Stimulated activated CD8-positive, alpha-beta memory T cell treated with anti-CD3 and anti-CD28 coated beads, Interleukin-7, amount 100 ng/mL, for 48 hours (primary cell): ENCODE results near the gene CD109.
A peak's percentile ranks its signal among the peaks of the same experiment; 100 is the strongest.
"Not testable (repeated sequence)": the region's sequence is repeated elsewhere in the genome, so short reads cannot be mapped to it uniquely, and the experiment has no call there.

Source experiments
- DNase-seq, 2 donors: peaks; one replicate each; pipeline ENCODE4 v3.0.0-alpha.2; 2020; ENCODE audit warnings: low read depth in 1 of 2; ENCODE audit errors: extremely low read depth in 1 of 2

The CD109 gene

GRCh38 chr6:73683574-73683973, 12.4 kb upstream of the CD109 start:
- not testable (repeated sequence) for DNase-seq

DNA sequence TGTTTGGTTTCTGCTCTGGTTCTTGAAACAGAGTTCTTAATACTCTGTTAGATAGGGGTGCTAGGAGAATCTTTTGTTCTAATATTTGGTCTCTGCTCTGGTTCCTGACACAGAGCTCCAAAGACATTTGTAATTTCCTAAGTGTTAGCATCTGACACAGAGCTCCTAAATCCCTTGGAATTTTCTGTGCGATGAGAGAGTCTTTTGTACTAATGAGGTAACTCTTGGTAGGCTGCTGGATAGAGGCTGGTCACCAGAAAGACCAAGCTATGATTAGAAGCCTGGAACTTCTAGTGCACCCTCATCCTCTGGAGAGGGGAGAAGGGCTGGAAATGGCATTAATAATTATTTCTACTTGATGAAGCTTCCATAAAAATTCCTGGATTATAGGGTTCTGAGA, 7.7 kb upstream of the CD109 start:
- no peak for DNase-seq

DNA sequence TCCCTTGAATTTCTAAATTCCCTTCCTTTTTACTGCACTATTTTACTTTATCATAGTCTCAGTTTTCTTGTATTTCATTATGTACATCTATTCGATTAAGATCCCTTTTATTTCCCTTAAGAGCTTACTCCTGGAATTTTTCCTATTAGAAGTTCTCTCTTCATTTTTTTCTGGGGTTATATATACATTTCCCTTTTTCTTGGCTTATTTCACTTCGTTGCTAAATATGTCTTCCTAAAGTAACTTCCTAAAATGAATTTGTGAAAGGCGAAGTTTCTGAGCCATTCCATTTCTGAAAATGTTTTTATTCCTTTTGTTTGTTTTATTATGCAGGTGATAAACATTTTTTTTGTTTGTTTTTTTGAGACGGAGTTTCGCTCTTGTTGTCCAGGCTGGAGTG, 5.9 kb upstream of the CD109 start:
- no peak for DNase-seq

GRCh38 chr6:73691512-73691911, 4.5 kb upstream of the CD109 start:
- DNase-seq: no peak

GRCh38 chr6:73694711-73695411, 1.1 kb upstream of the CD109 start:
- no peak for DNase-seq

DNA sequence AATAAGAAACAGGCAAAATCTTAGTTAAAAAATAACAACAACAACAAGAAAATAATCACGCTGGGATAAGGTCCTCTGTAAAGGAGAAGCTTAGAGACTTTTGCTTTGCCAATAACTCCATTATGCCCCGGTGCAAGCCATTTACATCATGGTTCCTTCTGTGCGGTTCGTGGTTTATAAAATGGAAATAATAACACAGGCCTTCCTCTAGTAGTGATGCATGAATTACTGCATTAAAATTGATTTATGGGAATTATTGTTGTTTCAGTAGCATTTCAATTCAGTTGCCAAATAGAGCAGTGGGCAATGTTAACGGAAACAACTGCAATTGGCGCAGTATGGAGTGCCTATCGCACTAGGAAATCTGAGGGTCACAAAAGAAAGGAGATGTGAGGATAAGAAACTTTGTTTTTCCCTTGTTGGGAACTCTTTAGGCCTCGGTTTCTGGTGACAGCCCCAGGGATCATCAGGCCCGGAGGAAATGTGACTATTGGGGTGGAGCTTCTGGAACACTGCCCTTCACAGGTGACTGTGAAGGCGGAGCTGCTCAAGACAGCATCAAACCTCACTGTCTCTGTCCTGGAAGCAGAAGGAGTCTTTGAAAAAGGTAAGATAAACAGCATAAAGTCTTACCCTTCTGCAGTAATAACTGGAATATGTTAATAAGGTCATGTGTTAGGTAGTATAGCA, 1.1 kb downstream of the CD109 start:
- DNase-seq: no peak

GRCh38 chr6:73699676-73700459, 3.9 kb downstream of the CD109 start:
- DNase-seq: no peak

DNA sequence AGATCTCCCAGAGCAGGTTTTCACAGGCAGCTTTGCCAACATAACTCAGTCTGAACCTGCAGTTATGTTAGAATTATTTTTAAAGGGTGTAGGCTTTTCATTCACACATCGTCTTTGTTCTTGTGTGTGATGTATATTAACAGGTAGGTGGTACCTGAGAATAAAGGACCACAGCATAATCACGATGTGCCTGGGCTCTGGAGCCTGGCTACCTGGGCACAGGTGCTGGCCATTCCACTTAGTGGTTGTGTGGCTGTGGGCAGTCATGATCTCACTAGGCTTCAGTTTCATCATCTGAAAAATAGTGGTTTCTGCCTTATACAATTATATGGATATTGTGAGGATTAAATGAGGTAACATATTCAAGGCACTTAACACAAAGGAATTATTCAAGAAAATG, 6.4 kb downstream of the CD109 start:
- no peak for DNase-seq

GRCh38 chr6:73703466-73703865, 7.5 kb downstream of the CD109 start:
- DNase-seq: no peak

DNA sequence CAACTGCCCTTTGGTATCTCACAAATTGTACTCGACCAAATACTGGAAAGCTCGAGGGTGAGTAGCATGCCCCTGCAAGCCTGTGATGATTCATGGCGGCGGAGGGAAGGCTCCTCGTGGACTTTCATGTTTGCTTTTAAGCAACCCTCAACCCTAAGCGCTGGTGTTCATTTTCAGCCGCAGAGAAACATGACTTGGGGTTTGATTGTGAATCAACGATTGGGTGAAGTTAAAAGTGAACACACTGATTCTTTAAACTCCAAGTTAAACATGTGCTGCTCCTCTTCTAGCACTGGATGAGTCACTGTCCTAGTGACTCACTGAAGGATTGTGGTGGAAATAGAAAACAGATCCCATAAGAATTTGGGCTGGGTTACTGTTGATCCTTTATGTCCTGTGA, 8.3 kb downstream of the CD109 start:
- peak; percentile 44 to 75 for DNase-seq

GRCh38 chr6:73704798-73705197, 8.8 kb downstream of the CD109 start:
- DNase-seq: no peak

- DNase-seq: no peak
Observed at GRCh38 chr6:73706971-73707370, 11.0 kb downstream of the CD109 start.

DNA sequence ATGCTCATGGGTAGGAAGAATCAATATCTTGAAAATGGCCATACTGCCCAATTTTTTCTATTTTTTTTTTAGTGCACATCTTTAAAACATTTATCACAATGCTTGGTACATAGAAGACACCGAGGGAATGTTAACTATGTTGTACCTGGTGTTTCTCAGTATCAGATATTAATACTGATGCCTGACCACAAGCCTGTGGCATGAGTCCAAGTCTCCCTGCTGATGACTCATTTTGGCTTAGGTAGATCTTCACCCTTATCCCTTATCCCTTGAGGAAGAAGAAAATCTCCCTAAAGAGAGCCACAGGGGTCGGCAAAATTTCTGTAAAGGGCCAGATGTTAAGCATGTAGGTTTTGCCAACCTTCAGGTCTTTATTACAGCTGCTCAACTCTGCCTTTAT, 14.5 kb downstream of the CD109 start:
- DNase-seq: no peak

DNA sequence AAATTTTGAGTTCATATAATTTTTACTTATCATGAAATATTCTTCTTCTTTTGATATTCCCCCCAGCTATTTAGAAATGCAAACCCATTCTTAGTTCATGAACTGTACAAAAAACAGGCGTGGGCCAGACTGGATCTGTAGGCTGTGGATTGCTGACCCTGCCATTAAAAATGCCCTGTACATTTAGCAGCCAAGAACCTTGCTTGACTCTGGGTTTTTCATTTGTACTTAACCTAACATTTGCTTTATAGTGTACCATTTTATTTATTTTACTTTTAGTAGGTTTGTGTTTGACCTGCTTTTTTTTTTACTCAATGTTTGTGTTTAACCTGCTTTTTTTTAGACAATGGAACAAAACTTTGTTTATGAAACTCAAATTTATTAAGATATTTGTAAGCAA, 14.9 kb downstream of the CD109 start:
- DNase-seq: no peak

DNA sequence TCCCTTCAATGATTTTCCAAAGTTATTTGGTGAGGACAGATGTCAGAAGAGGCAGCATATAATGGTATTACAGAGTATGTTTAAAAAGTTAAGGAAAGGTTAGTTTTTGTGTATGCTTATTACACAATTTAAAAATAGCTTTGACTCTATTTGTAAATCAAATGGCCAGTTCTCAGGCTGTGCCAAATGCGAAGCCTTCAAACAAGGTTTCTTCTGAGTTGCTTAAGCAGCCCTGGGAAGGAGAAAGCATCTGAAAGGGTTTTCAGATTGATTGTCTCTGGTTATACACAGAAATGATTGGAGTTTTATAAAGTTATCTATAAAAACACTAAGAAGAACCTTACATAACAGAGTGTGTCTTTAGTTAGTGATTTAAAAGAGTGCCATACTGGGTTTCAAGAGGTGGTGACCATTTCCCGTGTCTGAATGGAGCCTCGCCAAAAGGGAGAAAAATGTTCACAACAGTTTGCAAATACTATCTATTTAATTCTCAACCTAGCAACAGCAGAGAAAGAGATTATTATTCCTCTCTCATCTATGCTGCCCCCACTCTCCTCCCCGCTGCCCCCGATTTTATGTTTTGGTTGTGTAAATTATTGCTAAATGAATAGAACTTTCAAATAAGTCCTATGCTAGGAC, 16.7 kb downstream of the CD109 start:
- DNase-seq: no peak

DNA sequence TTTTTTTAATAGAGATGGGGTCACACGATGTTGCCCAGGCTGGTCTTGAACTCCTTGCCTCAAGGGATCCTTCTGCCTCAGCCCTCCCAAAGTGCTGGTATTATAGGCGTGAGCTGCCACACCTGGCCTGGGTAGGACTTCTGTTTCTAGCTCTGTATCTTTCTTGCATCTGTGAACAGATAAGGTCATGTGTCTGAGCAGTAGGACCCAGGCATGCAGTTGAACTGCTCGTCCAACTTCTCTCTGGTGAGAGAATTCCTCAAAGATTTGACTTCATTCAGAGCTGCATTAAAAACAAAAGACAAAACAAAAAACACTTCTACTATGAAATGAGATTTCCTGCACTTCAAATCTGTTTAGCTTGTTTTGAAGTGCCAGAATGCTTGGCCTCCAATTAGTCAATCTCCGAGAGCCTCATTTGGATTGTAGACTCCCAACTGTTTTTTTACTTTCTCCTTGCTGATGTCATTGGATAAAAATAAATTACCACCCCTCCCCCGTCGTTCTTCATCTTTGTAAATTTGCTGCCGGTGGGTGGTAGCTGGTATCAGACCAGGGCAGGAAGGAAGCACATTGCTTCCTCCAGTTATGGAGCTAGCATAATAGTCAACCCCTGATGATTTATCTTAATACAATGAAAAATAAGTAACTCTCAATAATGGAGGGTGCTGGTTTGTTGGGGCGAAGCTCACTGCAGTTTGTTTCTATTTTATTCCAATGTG, 17.6 kb downstream of the CD109 start:
- DNase-seq: no peak

- not testable (repeated sequence) for DNase-seq
Observed at GRCh38 chr6:73715111-73715508, 19.1 kb downstream of the CD109 start.

DNA sequence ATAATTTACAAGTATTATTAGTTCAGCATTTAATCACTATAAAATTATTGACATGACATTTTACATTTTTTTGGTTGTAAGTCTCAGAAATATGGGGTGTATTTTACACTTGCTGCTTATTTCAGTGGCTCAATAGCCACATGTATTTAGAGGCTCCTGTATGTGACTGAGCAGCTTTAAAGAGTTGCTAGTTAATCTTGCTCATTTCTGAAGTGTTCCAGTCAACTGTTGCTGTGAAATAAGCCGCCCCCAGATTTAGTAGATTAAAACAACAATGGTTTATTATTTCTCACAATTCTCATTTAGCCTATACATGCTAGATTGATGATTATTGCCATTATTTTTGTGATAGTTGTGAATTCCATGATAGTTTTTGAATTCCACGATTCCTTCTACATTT, 23.0 kb downstream of the CD109 start:
- no peak for DNase-seq

GRCh38 chr6:73722318-73723060, 26.5 kb downstream of the CD109 start:
- DNase-seq: peak in 1 of 2 donors; percentile 30

GRCh38 chr6:73723480-73723879, 27.5 kb downstream of the CD109 start:
- DNase-seq: not testable (repeated sequence)
